MM.1S (cell line): ENCODE results near the gene MISP.

Experiments used
- DNase-seq: peaks from one replicate; pipeline ENCODE4 v3.0.0-alpha.2; 2015
- H2AFZ ChIP-seq: fragments of 300-600 bp; sonication (generic); 2 replicates; pipeline ENCODE4 v1.6.0; 2016; ENCODE audit warnings: antibody characterized with exemption, low read length
- H3F3A ChIP-seq: fragments of 300-600 bp; sonication (generic); 2 replicates; pipeline ENCODE4 v1.6.1; 2016; ENCODE audit warnings: mild to moderate bottlenecking, antibody characterized with exemption, low read length, moderate library complexity, mixed read lengths; ENCODE audit not compliant: insufficient read depth
- H3K27ac ChIP-seq: fragments of 300-600 bp; sonication (generic); 2 replicates; pipeline ENCODE4 v1.5.1; 2016; ENCODE audit warnings: mild to moderate bottlenecking, low read length
- H3K27me3 ChIP-seq: fragments of 300-600 bp; sonication (generic); replicated peaks from 2 replicates; pipeline ENCODE4 v1.6.0; 2016; ENCODE audit warnings: low read length; ENCODE audit not compliant: insufficient read depth
- H3K36me3 ChIP-seq: fragments of 300-600 bp; sonication (generic); replicated peaks from 2 replicates; pipeline ENCODE4 v1.6.1; 2016; ENCODE audit warnings: mild to moderate bottlenecking, low read length, mixed read lengths; ENCODE audit not compliant: insufficient read depth
- H3K4me1 ChIP-seq: fragments of 300-600 bp; sonication (generic); 2 replicates; pipeline ENCODE4 v1.6.1; 2016; ENCODE audit warnings: low read length, mixed read lengths
- H3K4me2 ChIP-seq: fragments of 300-600 bp; sonication (generic); 2 replicates; pipeline ENCODE4 v1.6.0; 2016; ENCODE audit warnings: low read depth, low read length
- H3K4me3 ChIP-seq: fragments of 300-600 bp; sonication (generic); 2 replicates; pipeline ENCODE4 v1.5.1; 2016; ENCODE audit warnings: low read length, mixed read lengths
- H3K79me2 ChIP-seq: fragments of 300-600 bp; sonication (generic); 2 replicates; pipeline ENCODE4 v1.6.1; 2016; ENCODE audit warnings: mixed run types, low read length, mixed read lengths
- H3K9ac ChIP-seq: fragments of 300-600 bp; sonication (generic); 2 replicates; pipeline ENCODE4 v1.6.1; 2016; ENCODE audit warnings: low read length, mixed read lengths
- H3K9me2 ChIP-seq: fragments of 300-600 bp; sonication (generic); replicated peaks from 2 replicates; pipeline ENCODE4 v1.6.1; 2016; ENCODE audit warnings: mild to moderate bottlenecking, low read length, mixed read lengths; ENCODE audit not compliant: insufficient read depth
- H3K9me3 ChIP-seq: fragments of 300-600 bp; sonication (generic); replicated peaks from 2 replicates; pipeline ENCODE4 v1.6.1; 2016; ENCODE audit warnings: mild to moderate bottlenecking, low read length, mixed read lengths; ENCODE audit not compliant: insufficient read depth
- H4K20me1 ChIP-seq: fragments of 300-600 bp; sonication (generic); 2 replicates; pipeline ENCODE4 v1.6.1; 2016; ENCODE audit warnings: mild to moderate bottlenecking, low read length, moderate library complexity, mixed read lengths; ENCODE audit not compliant: insufficient read depth
- EZH2 ChIP-seq: fragments of 300-600 bp; sonication (generic); optimal IDR thresholded peaks from 2 replicates; pipeline ENCODE3; 2017; ENCODE audit warnings: low read depth, mild to moderate bottlenecking, antibody characterized with exemption, low read length, mixed read lengths
- EZH2phosphoT487 ChIP-seq: fragments of 300-600 bp; sonication (generic); IDR thresholded peaks from 2 replicates; pipeline ENCODE4 v1.6.1; 2018; ENCODE audit warnings: antibody characterized with exemption, low read length
- TF ChIP-seq, protein P1 (sequence below): fragments of 300-600 bp; sonication (generic); IDR thresholded peaks from 2 replicates; pipeline ENCODE4 v1.5.1; 2016; ENCODE audit warnings: antibody characterized with exemption, low read length, mixed read lengths

The MISP gene

DNA sequence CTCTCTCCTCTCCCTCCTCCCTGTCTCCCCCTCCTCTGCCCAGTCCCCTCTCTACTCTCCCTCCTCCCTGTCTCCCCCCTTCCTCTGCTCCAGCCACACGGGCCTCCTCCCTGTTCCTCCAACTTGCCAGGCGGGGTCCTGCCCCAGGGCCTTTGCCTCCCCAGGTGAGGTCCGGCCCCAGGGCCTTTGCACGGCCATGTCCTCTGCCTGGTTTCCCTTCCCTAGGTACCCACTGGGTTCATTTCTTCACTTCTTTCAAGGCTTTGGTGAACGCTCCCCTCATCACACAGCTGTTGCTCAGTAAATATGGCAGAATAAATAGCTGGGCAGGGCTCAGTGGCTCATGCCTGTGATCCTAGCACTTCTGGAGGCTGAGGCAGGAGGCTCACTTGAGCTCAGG is 21.2 kb downstream of the MISP start:
- no peak overlapping the region for H3K4me2 ChIP-seq
- H3K9ac ChIP-seq: no peak overlapping the region
- DNase-seq: no peak
- H3K79me2 ChIP-seq: no peaks in the 10 kb centered on the region
- no peak overlapping the region for H3K27ac ChIP-seq
- TF ChIP-seq EZH2: no peak
- TF ChIP-seq, protein P1, sequence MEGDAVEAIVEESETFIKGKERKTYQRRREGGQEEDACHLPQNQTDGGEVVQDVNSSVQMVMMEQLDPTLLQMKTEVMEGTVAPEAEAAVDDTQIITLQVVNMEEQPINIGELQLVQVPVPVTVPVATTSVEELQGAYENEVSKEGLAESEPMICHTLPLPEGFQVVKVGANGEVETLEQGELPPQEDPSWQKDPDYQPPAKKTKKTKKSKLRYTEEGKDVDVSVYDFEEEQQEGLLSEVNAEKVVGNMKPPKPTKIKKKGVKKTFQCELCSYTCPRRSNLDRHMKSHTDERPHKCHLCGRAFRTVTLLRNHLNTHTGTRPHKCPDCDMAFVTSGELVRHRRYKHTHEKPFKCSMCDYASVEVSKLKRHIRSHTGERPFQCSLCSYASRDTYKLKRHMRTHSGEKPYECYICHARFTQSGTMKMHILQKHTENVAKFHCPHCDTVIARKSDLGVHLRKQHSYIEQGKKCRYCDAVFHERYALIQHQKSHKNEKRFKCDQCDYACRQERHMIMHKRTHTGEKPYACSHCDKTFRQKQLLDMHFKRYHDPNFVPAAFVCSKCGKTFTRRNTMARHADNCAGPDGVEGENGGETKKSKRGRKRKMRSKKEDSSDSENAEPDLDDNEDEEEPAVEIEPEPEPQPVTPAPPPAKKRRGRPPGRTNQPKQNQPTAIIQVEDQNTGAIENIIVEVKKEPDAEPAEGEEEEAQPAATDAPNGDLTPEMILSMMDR: no peak
- H3K9me2 ChIP-seq: no peaks in the 10 kb centered on the region
- no peak overlapping the region for H3K4me3 ChIP-seq
- no peak overlapping the region for H2AFZ ChIP-seq
- no peaks in the 10 kb centered on the region for H3F3A ChIP-seq
- H3K4me1 ChIP-seq: no peaks in the 10 kb centered on the region
- H3K27me3 ChIP-seq: peaks cover 62% of the 10 kb centered on the region
- no peaks in the 10 kb centered on the region for H3K36me3 ChIP-seq
- H4K20me1 ChIP-seq: no peaks in the 10 kb centered on the region
- no peaks in the 10 kb centered on the region for H3K9me3 ChIP-seq

DNA sequence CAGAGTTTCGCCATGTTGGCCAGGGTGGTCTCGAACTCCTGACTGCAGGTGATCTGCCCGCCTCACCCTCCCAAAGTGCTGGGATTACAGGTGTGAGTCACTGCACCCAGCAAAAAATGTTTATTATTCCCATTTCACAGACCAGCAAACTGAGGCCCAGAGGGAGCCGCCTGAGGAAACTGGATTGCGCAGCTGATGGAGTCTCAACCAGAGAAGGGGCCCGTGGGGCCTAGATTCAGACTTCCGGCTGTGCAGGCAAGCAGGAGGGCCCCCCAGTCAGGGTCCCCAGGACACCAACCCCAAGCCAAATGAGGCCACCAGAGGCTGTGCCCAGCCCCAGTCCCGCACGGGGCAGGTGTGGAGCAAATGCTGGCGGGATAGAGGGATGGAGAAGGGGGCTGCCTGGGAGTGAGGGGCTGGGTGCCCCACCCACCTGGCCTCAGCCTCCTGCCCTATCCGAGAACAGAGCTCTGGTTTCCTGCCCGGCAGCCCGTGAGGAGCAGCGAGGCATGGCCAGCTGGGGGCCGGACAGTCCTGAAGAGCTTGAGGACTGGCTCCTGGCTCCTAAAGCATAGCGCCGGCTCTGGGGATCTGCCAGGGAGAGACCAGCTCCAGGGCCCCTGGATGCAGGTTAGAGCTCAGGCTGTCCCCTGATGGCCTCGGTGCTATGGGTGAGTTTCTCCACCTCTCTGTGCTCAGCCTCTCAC is 22.0 kb downstream of the MISP start:
- DNase-seq: no peak
- H3K4me1 ChIP-seq: no peaks in the 10 kb centered on the region
- H3K9me3 ChIP-seq: no peaks in the 10 kb centered on the region
- no peaks in the 10 kb centered on the region for H3K36me3 ChIP-seq
- TF ChIP-seq, protein P1: no peak
- TF ChIP-seq EZH2phosphoT487: no peak
- no peak for TF ChIP-seq EZH2
- H2AFZ ChIP-seq: no peak overlapping the region
- no peaks in the 10 kb centered on the region for H3K9me2 ChIP-seq
- H3K79me2 ChIP-seq: no peaks in the 10 kb centered on the region
- no peaks in the 10 kb centered on the region for H4K20me1 ChIP-seq
- peaks cover 59% of the 10 kb centered on the region for H3K27me3 ChIP-seq
- no peak overlapping the region for H3K9ac ChIP-seq
- no peak overlapping the region for H3K4me2 ChIP-seq
- no peaks in the 10 kb centered on the region for H3F3A ChIP-seq
- H3K4me3 ChIP-seq: no peak overlapping the region
- H3K27ac ChIP-seq: no peak overlapping the region

DNA sequence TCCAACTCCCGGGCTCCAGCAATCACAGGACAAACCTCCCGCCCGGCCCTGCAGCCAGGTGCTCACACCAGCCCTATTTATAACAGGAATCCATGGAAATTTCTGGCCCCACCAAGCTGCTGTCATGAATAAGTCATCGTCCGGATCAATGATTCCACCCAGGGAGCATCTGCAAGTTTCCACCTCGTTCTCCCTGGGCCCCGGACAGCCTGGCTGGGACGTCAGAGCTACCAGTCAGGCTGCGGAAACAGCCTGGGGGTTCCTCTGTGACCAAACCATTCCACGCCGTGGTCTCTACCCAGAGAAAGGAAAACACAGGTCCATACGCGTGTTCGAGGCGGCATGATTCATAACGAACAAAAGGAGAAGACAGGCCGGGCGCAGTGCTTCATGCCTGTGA is 25.6 kb downstream of the MISP start:
- no peak overlapping the region for H3K27ac ChIP-seq
- H3K9me2 ChIP-seq: no peaks in the 10 kb centered on the region
- no peak overlapping the region for H3K4me3 ChIP-seq
- no peaks in the 10 kb centered on the region for H3K4me1 ChIP-seq
- no peak for TF ChIP-seq EZH2phosphoT487
- TF ChIP-seq, protein P1: no peak
- TF ChIP-seq EZH2: no peak
- peaks cover 81% of the 10 kb centered on the region for H3K27me3 ChIP-seq
- H3K9ac ChIP-seq: no peak overlapping the region
- H3K36me3 ChIP-seq: no peaks in the 10 kb centered on the region
- DNase-seq: no peak
- H3F3A ChIP-seq: no peaks in the 10 kb centered on the region
- H3K4me2 ChIP-seq: no peak overlapping the region
- no peak overlapping the region for H2AFZ ChIP-seq
- H3K79me2 ChIP-seq: no peaks in the 10 kb centered on the region
- H4K20me1 ChIP-seq: no peaks in the 10 kb centered on the region
- H3K9me3 ChIP-seq: no peaks in the 10 kb centered on the region
